ENCODE data around the gene IFITM2. TPM values are rescaled to one million over a fixed set of nuclear protein-coding genes. Genes with fewer than 3 reads are reported as not detected.

Gene IFITM2
- total RNA-seq, 1 donor from 2014 or later: 39.9 TPM

GRCh38 chr11:276219-276618 lies 31.4 kb upstream of the IFITM2 start:
- TF ChIP-seq CTCF (IDR thresholded peaks at IDR 0.05; ENCODE audit: insufficient read depth, low read length, poor library complexity, severe bottlenecking): no peak
- H3K36me3 ChIP-seq (ENCODE audit: control insufficient read depth, insufficient read depth, low read length): no peaks in the 10 kb centered on the region
- H3K27me3 ChIP-seq (ENCODE audit: control insufficient read depth, insufficient read depth, low read length): peaks cover 47% of the 10 kb centered on the region

GRCh38 chr11:278001-278951 lies 29.3 kb upstream of the IFITM2 start, which contains the start of gene NLRP6:
NLRP6 (plus strand) TSS chr11:278407; CDS start chr11:278570, 163 bp downstream.
- Histone ChIP-seq H3K4me3 (ENCODE audit: low read depth, low read length) (no peak within 1 kb of the TSS), H3K36me3 (ENCODE audit: control insufficient read depth, insufficient read depth, low read length) (no peaks in the 10 kb centered on the region), H3K27me3 (ENCODE audit: control insufficient read depth, insufficient read depth, low read length) (peaks cover 55% of the 10 kb centered on the region)
- no peak for DNase-seq (ENCODE audit: low read depth)
- TF ChIP-seq CTCF (IDR thresholded peaks at IDR 0.05; ENCODE audit: insufficient read depth, low read length, poor library complexity, severe bottlenecking): no peak

More at GRCh38 chr11:276219-276618, 31.4 kb upstream of the IFITM2 start:
- no peak for DNase-seq (ENCODE audit: low read depth)
- H3K4me3 ChIP-seq (ENCODE audit: low read depth, low read length): no peak overlapping the region

GRCh38 chr11:279040-279965 lies 28.3 kb upstream of the IFITM2 start:
- no peaks in the 10 kb centered on the region for H3K36me3 ChIP-seq (ENCODE audit: control insufficient read depth, insufficient read depth, low read length)
- peaks cover 60% of the 10 kb centered on the region for H3K27me3 ChIP-seq (ENCODE audit: control insufficient read depth, insufficient read depth, low read length)
- no peak overlapping the region for H3K4me3 ChIP-seq (ENCODE audit: low read depth, low read length)
- no peak for DNase-seq (ENCODE audit: low read depth)
- no peak for TF ChIP-seq CTCF (IDR thresholded peaks at IDR 0.05; ENCODE audit: insufficient read depth, low read length, poor library complexity, severe bottlenecking)

GRCh38 chr11:279966-280705 lies 27.5 kb upstream of the IFITM2 start:
- Histone ChIP-seq H3K27me3 (ENCODE audit: control insufficient read depth, insufficient read depth, low read length) (peaks cover 68% of the 10 kb centered on the region), H3K36me3 (ENCODE audit: control insufficient read depth, insufficient read depth, low read length) (no peaks in the 10 kb centered on the region), H3K4me3 (ENCODE audit: low read depth, low read length) (no peak overlapping the region)
- no peak for DNase-seq (ENCODE audit: low read depth)
- no peak for TF ChIP-seq CTCF (IDR thresholded peaks at IDR 0.05; ENCODE audit: insufficient read depth, low read length, poor library complexity, severe bottlenecking)

- no peak for DNase-seq (ENCODE audit: low read depth)
- H3K27me3 ChIP-seq (ENCODE audit: control insufficient read depth, insufficient read depth, low read length): peaks cover 72% of the 10 kb centered on the region
Measured at GRCh38 chr11:280706-281485, 26.7 kb upstream of the IFITM2 start.

More at GRCh38 chr11:280706-281485, 26.7 kb upstream of the IFITM2 start:
- Histone ChIP-seq H3K36me3 (ENCODE audit: control insufficient read depth, insufficient read depth, low read length) (no peaks in the 10 kb centered on the region), H3K4me3 (ENCODE audit: low read depth, low read length) (no peak overlapping the region)
- TF ChIP-seq CTCF (IDR thresholded peaks at IDR 0.05; ENCODE audit: insufficient read depth, low read length, poor library complexity, severe bottlenecking): no peak

All from kidney epithelial cell (primary cell).